DOHH2 (cell line): Measurements from ENCODE around the gene ZNF341.

Experiments used
- H3F3A ChIP-seq: fragments of 200-600 bp; sonication (generic), shearing (Covaris generic); 2 replicates; pipeline ENCODE4 v1.6.0; 2016; ENCODE audit warnings: antibody characterized with exemption, mild to moderate bottlenecking; ENCODE audit not compliant: control insufficient read depth, insufficient read depth
- H3K27ac ChIP-seq: fragments of 200-600 bp; sonication (generic); 2 replicates; pipeline ENCODE4 v1.5.1; 2014; ENCODE audit warnings: low read depth, mild to moderate bottlenecking, low read length, moderate library complexity
- H3K27me3 ChIP-seq: fragments of 200-600 bp; sonication (generic); 2 replicates; pipeline ENCODE4 v1.6.1; 2014; ENCODE audit warnings: mild to moderate bottlenecking, low read length, mixed read lengths; ENCODE audit not compliant: control insufficient read depth
- H3K36me3 ChIP-seq: fragments of 200-600 bp; sonication (generic); 2 replicates; pipeline ENCODE4 v1.6.1; 2014; ENCODE audit warnings: mild to moderate bottlenecking, low read length, moderate library complexity, mixed read lengths; ENCODE audit not compliant: control insufficient read depth
- H3K4me1 ChIP-seq: fragments of 200-600 bp; sonication (generic); 2 replicates; pipeline ENCODE4 v1.6.1; 2014; ENCODE audit warnings: mild to moderate bottlenecking, low read length, mixed read lengths; ENCODE audit not compliant: control insufficient read depth
- H3K4me2 ChIP-seq: fragments of 200-600 bp; sonication (generic); 2 replicates; pipeline ENCODE4 v1.6.0; 2014; ENCODE audit warnings: mild to moderate bottlenecking, low read length, moderate library complexity
- H3K4me3 ChIP-seq: fragments of 200-600 bp; sonication (generic); 2 replicates; pipeline ENCODE4 v1.5.1; 2014; ENCODE audit warnings: mild to moderate bottlenecking, low read length, mixed read lengths
- H3K79me2 ChIP-seq: fragments of 200-600 bp; sonication (generic); 2 replicates; pipeline ENCODE4 v1.6.1; 2014; ENCODE audit warnings: mild to moderate bottlenecking, low read length, mixed read lengths; ENCODE audit not compliant: control insufficient read depth
- H3K9me2 ChIP-seq: fragments of 200-600 bp; sonication (generic); replicated peaks from 2 replicates; pipeline ENCODE4 v1.6.1; 2014; ENCODE audit warnings: mild to moderate bottlenecking, low read length, mixed read lengths; ENCODE audit not compliant: control insufficient read depth
- H3K9me3 ChIP-seq: fragments of 200-600 bp; sonication (generic); 2 replicates; pipeline ENCODE4 v1.6.1; 2014; ENCODE audit warnings: antibody characterized with exemption, low read length, mixed read lengths; ENCODE audit not compliant: control insufficient read depth, insufficient read depth
- H4K20me1 ChIP-seq: fragments of 200-600 bp; sonication (generic); 2 replicates; pipeline ENCODE4 v1.6.0; 2014; ENCODE audit warnings: low read depth, mild to moderate bottlenecking, antibody characterized with exemption, low read length, moderate library complexity; ENCODE audit not compliant: control insufficient read depth, insufficient read depth
- CTCF ChIP-seq: fragments of 200-600 bp; sonication (generic); IDR thresholded peaks from one replicate; pipeline ENCODE4 v1.5.1; 2014; ENCODE audit warnings: antibody characterized with exemption, mild to moderate bottlenecking, low read depth, low read length; ENCODE audit not compliant: poor library complexity, severe bottlenecking
- EZH2phosphoT487 ChIP-seq: fragments of 200-600 bp; sonication (generic); IDR thresholded peaks from 2 replicates; pipeline ENCODE4 v1.6.1; 2017; ENCODE audit warnings: borderline replicate concordance, mild to moderate bottlenecking, antibody characterized with exemption, low read length, moderate library complexity, mixed read lengths

Gene ZNF341

GRCh38 chr20:33701629-33702450 is 30.0 kb upstream of the ZNF341 start:
- H3K4me3 ChIP-seq, result no peak overlapping the region
- H4K20me1 ChIP-seq, result no peaks in the 10 kb centered on the region
- H3F3A ChIP-seq, result no peaks in the 10 kb centered on the region
- H3K4me2 ChIP-seq, result no peak overlapping the region
- no peaks in the 10 kb centered on the region for H3K9me3 ChIP-seq
- H3K4me1 ChIP-seq, result peaks cover 10% of the 10 kb centered on the region
- H3K79me2 ChIP-seq, result no peaks in the 10 kb centered on the region
- H3K9me2 ChIP-seq, result no peaks in the 10 kb centered on the region
- no peak overlapping the region for H3K27ac ChIP-seq
- TF ChIP-seq EZH2phosphoT487 (no peak), CTCF (no peak)
- H3K27me3 ChIP-seq, result no peaks in the 10 kb centered on the region
- no peaks in the 10 kb centered on the region for H3K36me3 ChIP-seq

- H3K9me3 ChIP-seq, result no peaks in the 10 kb centered on the region
- H4K20me1 ChIP-seq, result no peaks in the 10 kb centered on the region
- no peaks in the 10 kb centered on the region for H3F3A ChIP-seq
- H3K9me2 ChIP-seq, result no peaks in the 10 kb centered on the region
- H3K79me2 ChIP-seq, result no peaks in the 10 kb centered on the region
- TF ChIP-seq CTCF, result no peak
- no peak for TF ChIP-seq EZH2phosphoT487
- no peak overlapping the region for H3K4me3 ChIP-seq
- no peaks in the 10 kb centered on the region for H3K27me3 ChIP-seq
- H3K27ac ChIP-seq, result no peak overlapping the region
- no peaks in the 10 kb centered on the region for H3K36me3 ChIP-seq
- no peak overlapping the region for H3K4me2 ChIP-seq
- H3K4me1 ChIP-seq, result peaks cover 10% of the 10 kb centered on the region
These were observed 28.9 kb upstream of the ZNF341 start for GRCh38 chr20:33702861-33703260.

GRCh38 chr20:33703498-33704137 is 28.2 kb upstream of the ZNF341 start:
- Histone ChIP-seq H3K4me3 (no peak overlapping the region), H3K4me1 (peaks cover 10% of the 10 kb centered on the region), H3K9me3 (no peaks in the 10 kb centered on the region), H3F3A (no peaks in the 10 kb centered on the region), H3K4me2 (no peak overlapping the region), H3K27me3 (no peaks in the 10 kb centered on the region), H3K79me2 (no peaks in the 10 kb centered on the region), H4K20me1 (no peaks in the 10 kb centered on the region), H3K27ac (no peak overlapping the region), H3K9me2 (no peaks in the 10 kb centered on the region), H3K36me3 (no peaks in the 10 kb centered on the region)
- no peak for TF ChIP-seq CTCF
